AG10803 (cell line): Measurements from ENCODE around the gene CYBC1.

Source experiments
- DNase-seq: peaks from one replicate; pipeline ENCODE4 v3.0.0; 2010; ENCODE audit warnings: low read depth
- H3K4me3 ChIP-seq: 2 replicates; pipeline ENCODE4 v1.5.1; 2011; ENCODE audit warnings: mild to moderate bottlenecking, low read length, control low read depth
- CTCF ChIP-seq: conservative IDR thresholded peaks from 2 replicates; pipeline ENCODE4 v1.5.1; 2011; ENCODE audit warnings: mild to moderate bottlenecking, low read length, control low read depth, inconsistent platforms

Gene CYBC1

GRCh38 chr17:82475458-82475857, 24.9 kb upstream of the CYBC1 start:
- TF ChIP-seq CTCF: no peak
- DNase-seq: no peak
- H3K4me3 ChIP-seq: no peak overlapping the region

- DNase-seq: no peak
- no peak overlapping the region for H3K4me3 ChIP-seq
- no peak for TF ChIP-seq CTCF
Observed at GRCh38 chr17:82474223-82475010, 23.9 kb upstream of the CYBC1 start.

- TF ChIP-seq CTCF: no peak
- DNase-seq: no peak
- H3K4me3 ChIP-seq: no peak overlapping the region
Observed at GRCh38 chr17:82470065-82470464, 19.5 kb upstream of the CYBC1 start.

GRCh38 chr17:82468692-82469091, 18.1 kb upstream of the CYBC1 start:
- no peak overlapping the region for H3K4me3 ChIP-seq
- no peak for DNase-seq
- TF ChIP-seq CTCF: no peak

- DNase-seq: no peak
- no peak for TF ChIP-seq CTCF
- no peak overlapping the region for H3K4me3 ChIP-seq
Observed at GRCh38 chr17:82465023-82465603, 14.6 kb upstream of the CYBC1 start.

GRCh38 chr17:82464567-82464929, 14.0 kb upstream of the CYBC1 start:
- no peak overlapping the region for H3K4me3 ChIP-seq
- TF ChIP-seq CTCF: no peak
- DNase-seq: no peak

- no peak for DNase-seq
- H3K4me3 ChIP-seq: no peak overlapping the region
- TF ChIP-seq CTCF: no peak
Observed at GRCh38 chr17:82463925-82464566, 13.5 kb upstream of the CYBC1 start.
